Stimulated activated CD8-positive, alpha-beta memory T cell treated with anti-CD3 and anti-CD28 coated beads, Interleukin-12 subunit alpha, Interleukin-12 subunit beta, amount 100 ng/mL, for 1 hour (primary cell): ENCODE data around the gene ZNF189.
"Not testable (repeated sequence)": the region's sequence is repeated elsewhere in the genome, so short reads cannot be mapped to it uniquely, and the experiment has no call there.

ENCODE experiments used
- DNase-seq: peaks from one replicate; pipeline ENCODE4 v3.0.0-alpha.2; 2020; ENCODE audit warnings: low read depth

Gene ZNF189

DNA sequence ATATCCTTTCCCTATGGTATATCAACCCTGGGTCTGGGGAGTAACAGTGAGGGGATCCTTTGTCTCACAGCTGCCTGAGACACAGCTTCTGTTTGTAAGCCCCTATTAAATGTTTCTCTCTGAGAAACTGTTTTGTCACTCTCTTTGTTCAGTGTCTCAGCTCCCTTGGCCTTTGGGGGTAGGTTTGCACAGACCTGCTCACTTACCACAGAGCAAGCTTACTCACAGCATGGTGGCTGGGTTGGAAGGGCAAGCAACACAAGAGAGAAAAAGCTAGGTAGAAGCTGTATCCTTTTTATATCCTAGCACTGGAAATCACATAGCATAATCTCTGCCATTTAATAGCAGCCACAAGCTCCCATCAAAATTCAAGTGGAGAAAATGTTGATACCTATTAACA lies 18.4 kb upstream of the ZNF189 start:
- no peak for DNase-seq

DNA sequence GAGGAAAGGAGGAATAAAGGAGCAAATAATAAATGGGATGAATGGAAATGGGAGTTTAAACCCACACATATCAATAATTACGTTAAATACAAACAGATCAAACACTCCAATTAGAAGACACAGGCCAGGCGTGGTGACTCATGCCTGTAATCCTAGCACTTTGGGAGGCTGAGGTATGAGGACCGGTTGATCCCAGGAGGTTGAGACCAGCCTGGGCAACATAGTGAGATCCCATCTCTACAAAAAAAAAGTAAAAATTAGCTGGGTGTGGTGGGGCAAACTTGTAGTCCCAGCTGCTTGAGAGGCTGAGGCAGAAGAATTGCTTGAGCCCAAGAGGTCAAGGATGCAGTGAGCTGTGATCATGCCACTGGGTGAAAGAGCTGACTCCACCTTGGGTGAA lies 17.5 kb upstream of the ZNF189 start:
- DNase-seq = no peak

DNA sequence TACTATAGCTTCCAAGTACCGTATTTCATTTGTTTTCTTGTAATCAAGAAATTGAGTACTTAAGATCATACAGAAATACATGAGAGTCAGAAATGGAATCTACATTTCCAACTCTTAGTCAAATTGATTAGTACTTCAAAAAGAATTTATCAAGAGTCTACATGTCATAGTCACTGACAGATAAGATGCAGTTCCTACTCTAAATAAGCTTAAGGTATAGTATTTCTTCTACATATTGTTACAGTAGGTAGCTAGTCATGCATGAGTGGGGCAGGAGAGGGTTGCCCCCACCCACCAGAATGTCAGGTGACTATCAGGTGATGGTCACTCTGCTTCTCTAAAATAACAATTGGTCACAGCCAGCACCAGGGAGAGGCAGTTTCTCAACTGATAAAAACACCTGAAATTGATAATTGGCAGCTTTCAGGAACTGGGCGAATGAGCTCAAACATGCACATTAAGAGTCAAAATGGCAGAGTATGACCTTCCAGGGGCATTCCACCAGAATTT lies 16.8 kb upstream of the ZNF189 start:
- DNase-seq = no peak

DNA sequence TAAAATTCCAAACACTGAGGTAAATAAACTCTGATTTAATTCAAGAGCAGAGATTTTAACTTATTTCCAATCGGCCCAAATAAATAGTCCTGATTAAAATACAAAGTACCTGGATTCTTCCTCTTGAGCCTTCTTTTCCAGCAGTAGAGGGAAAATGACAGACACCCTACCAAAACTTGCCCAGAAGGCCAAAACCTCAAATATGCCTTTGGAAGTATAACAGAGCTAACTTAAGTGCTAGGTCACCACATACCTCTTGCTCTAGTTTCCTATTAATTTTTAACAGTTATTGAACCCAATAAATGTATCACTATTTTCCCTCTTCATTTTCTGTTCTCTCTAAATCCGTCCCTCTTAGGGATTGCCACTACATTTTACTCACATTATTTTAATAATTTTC lies 15.3 kb upstream of the ZNF189 start:
- DNase-seq = no peak

DNA sequence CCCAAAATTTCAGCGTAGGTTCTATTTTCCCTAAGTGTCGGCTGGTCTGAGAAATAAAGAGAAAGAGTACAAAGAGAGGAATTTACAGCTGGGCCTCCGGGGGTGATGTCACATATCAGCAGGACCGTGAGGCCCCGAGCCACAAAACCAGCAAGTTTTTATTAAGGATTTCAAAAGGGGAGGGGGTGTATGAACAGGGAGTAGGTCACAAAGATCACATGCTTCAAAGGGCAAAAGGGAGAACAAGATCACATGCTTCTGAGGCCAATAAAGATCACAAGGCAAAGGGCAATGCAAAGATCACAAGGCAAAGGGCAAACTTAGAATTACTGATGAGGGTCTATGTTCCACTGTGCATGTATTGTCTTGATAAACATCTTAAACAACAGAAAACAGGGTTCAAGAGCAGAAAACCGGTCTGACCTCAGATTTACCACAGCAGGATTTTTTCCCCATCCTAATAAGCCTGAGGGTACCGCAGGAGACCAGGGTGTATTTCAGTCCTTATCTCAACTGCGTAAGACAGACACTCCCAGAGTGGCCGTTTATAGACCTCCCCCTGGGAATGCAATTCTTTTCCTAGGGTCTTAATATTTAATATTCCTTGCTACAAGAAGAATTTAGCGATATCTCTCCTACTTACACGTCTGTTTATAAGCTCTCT lies 13.6 kb upstream of the ZNF189 start, which contains the start of gene BAAT:
TSS of gene BAAT (minus strand) at position 134 of the 664 bp plus-strand sequence. CDS start 13,602 bp downstream, outside the sequence.
- not testable (repeated sequence) for DNase-seq

DNA sequence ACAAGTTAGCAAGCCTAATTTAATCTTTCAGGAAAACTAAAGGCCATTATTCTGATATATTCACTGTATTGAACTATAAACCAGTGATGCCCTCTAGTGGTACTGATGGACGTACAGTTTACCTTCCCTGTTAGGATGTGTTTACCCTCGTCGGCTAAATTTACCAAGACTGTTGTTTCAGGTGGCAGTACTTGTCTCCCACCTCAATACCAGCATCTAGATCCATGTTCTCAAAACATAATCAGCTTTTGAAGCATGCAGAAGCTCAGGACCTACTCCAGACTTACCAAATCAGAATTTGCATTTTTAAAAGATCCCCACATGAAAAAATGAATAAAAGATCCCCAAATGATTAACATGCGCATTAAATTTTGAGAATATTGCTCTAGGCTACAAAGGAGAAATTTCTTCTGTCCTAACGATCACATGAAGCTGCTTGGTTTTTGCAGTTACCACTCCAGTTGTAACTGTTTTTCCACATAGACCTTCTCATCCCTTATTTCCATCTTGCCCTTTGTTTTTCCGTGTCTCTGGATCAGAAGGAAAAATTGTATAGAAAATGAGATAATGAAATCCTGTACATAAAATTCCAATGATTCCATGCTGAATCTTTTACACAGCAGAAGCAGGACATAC lies 10.7 kb upstream of the ZNF189 start:
- no peak for DNase-seq

DNA sequence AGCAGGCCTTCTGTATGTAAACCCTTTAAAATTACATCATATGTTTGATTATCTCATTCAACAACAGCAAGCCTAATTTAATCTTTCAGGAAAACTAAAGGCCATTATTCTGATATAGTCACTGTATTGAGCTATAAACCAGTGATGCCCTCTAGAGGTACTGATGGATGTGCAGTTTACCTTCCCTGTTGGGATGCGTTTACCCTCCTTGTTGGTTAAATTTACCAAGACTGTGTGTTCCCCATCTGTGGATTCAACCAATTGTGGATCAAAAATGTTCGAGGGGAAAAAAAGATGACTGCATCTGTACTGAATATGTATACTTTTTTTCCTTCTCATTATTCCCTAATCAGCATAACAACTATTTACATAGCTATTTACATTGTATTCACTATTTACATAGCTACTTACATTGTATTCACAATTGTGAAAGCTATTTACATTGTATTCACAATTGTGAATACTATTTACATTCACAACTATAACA lies 10.1 kb upstream of the ZNF189 start:
- no peak for DNase-seq

DNA sequence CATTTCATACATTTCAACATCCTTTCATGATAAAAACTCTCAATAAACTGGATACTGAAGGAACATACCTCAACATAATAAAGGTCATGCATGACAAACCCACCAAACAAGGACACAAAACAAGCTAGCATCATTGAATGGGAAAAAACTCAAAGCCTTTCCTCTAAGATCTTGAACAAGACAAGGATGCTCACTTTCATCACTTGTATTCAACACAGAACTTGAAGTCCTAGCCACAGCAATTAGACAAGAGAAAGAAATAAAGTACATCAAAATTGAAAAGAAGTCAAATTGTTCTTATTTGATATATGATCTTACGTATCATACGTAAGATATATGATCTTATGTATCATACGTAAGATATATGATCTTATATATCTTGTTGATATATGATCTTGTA lies 5.5 kb upstream of the ZNF189 start:
- no peak for DNase-seq

DNA sequence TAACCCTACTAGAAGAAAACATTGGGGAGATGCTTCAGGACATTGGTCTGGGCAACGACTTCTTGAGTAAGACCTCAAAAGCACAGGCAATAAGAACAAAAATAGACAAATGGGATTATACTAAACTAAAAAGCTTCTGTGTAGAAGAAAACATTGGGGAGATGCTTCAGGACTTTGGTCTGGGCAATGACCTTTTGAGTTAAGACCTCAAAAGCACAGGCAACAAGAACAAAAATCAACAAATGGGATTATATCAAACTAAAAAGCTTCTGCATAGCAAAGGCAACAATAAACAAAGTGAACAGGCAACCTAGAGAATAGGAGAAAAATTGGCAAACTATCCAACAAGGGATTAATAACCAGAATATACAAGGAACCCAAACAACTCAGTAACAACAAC lies 4.0 kb upstream of the ZNF189 start:
- no peak for DNase-seq

DNA sequence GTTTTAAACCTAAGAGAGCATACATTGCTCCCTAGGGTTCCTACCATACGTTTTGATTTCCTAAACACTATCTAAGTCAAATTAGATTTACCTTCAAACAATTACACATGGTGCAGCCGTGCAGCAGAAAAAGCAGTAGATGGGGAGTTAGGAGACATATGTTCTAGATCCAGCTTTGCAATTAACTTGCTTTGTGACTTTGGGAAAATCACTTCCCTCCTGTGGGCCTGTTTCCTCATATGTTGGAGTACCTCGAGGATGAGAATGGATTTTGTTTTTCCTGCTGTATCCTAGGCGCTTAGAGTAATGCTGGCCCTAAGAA lies 944 bp upstream of the ZNF189 start:
- no peak for DNase-seq

DNA sequence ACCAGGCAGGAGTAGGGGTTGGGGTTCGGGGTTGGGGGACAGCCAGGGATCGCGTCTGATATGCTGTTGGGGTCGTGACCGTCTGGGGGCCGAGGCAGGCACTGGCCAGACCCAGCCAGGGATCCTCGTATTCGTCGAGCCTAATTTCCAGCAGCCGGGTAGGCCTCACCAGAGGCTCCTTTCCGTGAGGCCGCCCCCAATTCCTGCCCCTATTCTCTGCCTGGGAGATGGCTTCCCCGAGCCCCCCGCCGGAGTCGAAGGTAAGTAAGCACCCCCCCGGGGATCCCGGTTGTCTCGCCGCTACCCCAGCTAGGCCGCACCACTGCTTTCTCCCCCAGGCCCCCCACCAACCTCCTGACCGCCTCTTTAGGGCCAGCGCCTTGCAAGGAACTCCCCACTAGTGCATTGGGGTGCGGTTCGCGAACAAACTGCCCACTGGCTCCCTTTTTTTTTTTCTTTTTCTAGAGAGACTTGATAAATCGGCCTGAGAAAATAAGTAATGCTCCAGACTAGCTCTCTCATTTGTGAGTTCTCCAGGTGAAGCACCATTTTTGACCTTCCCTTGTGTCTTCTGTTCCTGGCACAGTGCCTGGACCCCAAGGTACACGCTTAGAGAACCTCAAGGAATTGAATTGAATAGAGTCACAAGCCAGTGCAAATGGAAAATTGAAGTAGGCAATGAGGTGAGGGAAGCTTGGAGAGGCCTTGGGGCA lies 435 bp downstream of the ZNF189 start:
- DNase-seq = peak; percentile 3

DNA sequence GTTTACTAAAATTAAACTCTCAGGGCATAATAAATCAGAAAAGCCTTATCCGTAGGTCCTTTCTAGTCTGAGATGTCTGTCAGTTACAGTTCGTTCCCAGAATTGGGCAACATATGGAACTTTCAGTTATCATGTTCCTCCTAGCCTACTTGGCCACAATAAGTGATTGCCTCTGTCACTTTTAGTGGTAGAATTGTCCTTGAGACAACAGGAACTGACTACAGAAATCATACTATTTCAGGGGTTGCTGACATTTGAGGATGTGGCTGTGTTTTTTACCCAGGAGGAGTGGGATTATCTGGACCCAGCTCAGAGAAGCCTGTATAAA lies 956 bp downstream of the ZNF189 start:
- DNase-seq = no peak

DNA sequence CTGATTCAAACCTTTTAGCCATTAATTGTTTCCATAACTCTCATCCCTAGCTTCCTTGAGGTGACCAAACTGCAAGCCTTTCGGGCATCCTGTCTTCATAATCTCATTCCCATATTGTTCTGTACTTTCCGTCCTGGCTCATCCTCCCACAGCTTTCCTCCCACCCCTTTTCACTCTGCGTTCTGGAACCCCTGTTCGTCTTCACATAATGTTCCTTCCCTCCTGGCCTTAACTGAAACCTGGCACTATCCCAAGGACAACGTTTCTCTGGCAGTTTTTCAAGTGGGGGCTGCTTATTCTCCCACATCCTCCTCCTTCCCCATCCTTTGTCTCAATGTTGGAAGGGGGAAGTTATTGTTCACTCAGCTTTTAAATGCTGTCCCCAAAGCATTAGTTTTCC lies 1.5 kb downstream of the ZNF189 start:
- DNase-seq = no peak

DNA sequence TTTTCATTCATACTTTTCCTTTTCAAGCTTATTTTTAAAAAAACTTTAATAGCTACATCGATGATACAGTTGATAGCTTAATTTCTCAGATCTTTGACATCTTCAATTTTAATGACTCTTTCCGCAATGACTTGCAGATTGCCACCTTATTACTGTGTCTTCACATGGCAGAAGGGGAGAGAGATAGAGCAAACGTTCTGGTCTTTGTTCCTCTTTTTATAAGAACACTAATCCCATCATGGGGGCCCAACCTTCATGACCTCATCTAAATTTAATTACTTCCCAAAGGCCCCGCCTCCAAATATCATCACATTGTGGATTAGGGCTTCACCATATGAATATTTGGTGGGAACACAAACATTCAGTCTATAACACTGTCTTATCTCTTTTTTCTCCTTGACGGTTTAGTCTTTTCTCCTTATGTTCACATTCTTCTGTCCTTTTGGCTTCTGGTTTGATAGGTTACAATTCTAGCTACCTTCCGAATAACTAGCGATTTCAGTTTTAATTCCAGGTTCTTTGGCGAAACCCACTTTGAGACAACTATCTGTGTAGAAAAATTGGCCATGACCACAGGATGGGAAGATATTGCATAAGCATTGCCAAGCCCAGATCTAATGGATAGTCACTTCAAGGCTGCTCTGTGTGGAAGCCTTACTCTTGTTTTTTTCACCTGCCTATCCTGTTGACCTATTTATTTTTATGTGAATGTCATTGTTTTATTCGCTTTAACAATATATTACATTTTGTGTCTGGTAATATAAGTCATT lies 5.0 kb downstream of the ZNF189 start:
- DNase-seq = no peak

DNA sequence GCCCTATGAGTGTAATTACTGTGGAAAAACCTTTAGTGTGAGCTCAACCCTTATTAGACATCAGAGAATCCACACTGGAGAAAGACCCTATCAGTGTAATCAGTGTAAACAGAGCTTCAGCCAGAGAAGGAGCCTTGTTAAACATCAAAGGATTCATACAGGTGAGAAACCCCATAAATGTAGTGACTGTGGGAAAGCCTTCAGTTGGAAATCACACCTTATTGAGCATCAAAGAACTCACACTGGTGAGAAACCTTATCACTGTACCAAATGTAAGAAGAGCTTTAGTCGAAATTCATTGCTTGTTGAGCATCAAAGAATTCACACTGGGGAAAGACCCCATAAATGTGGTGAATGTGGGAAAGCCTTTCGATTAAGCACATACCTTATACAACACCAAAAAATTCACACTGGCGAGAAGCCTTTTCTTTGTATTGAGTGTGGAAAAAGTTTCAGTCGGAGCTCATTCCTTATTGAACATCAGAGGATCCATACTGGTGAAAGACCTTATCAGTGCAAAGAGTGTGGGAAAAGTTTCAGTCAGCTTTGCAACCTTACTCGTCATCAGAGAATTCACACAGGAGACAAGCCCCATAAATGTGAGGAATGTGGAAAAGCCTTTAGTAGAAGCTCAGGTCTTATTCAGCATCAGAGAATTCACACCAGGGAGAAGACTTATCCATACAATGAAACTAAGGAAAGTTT lies 9.9 kb downstream of the ZNF189 start:
- DNase-seq = no peak

DNA sequence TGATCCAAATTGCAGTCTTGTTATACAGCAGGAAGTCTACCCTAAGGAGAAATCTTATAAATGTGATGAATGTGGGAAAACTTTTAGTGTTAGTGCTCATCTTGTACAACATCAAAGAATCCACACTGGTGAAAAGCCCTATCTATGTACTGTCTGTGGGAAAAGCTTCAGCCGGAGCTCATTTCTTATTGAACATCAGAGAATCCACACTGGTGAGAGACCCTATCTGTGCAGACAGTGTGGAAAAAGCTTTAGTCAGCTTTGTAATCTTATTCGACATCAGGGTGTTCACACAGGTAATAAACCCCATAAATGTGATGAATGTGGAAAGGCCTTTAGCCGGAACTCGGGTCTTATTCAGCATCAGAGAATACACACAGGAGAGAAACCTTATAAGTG lies 10.4 kb downstream of the ZNF189 start:
- DNase-seq = no peak

DNA sequence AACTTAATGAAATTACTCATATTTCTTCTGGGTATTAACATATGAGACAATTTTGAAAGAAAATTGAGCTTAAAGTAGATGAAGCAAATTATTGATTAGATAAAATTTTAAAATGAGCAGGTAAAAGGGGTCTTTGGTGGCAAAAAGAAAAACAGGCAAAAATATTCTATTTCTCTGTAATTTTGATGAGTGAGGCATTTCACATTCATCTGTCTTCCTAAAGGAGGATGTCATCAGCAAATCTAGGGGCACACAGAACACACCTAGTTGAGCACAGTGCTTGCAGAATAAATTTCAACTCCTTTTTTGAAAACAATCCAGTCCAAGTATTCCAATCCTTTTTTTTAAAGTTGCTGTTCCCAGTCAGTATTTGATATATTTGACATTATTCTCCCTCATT lies 16.2 kb downstream of the ZNF189 start:
- DNase-seq = no peak

DNA sequence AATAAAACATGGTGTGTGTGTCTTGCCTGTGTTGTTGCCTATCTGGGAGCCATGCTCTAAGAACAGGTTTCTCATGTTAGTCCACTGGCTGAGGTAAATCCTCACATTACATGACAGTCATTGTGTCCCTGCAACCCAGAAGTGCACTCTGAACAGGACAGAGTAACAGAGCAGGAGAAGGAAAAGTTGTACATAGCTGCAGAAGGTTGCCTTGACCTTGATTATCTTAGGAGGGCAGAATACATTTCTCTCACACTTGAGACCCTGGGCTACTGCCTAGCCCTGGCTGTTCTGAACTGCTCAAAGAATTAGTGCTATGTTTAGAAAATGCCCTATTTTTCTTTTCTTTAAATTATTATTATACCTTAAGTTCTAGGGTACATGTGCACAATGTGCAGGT lies 16.9 kb downstream of the ZNF189 start:
- DNase-seq = no peak

DNA sequence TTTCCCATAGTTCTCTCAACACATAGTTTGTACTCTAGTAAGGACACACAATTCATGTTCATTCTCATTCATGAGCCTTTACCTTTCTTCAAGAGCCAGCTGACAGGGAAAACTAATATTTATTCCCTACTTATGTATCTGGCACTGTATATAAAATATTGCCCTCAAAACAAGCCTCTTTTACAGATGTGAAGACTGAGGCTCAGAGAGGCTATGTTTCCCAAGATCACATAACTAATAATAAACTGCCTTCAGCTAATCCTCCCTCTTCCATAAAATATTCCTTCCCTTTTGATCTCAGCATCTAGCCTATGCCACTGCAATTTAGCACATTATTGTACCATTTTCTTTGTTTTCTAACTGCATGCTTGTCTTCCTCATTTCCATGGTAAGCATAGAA lies 18.7 kb downstream of the ZNF189 start:
- no peak for DNase-seq

DNA sequence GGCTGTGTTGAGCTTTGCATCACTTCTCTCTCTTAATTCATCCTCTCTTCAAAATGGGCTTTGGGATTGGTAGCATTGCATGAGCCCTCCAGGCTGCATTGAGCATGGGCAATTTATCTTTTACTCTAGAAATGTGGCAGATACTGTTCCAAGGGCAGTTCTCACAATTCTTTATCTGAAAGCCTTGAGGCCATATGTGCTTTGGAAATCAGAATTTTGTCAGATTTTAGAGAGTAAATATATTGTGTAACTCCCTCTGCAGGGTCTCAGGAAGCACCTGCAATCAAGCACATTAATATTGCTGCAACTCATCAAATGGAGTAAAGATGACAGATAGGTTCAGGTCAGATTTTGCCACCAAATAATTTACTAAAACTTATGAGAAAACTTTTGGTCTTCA lies 19.3 kb downstream of the ZNF189 start:
- DNase-seq = no peak

DNA sequence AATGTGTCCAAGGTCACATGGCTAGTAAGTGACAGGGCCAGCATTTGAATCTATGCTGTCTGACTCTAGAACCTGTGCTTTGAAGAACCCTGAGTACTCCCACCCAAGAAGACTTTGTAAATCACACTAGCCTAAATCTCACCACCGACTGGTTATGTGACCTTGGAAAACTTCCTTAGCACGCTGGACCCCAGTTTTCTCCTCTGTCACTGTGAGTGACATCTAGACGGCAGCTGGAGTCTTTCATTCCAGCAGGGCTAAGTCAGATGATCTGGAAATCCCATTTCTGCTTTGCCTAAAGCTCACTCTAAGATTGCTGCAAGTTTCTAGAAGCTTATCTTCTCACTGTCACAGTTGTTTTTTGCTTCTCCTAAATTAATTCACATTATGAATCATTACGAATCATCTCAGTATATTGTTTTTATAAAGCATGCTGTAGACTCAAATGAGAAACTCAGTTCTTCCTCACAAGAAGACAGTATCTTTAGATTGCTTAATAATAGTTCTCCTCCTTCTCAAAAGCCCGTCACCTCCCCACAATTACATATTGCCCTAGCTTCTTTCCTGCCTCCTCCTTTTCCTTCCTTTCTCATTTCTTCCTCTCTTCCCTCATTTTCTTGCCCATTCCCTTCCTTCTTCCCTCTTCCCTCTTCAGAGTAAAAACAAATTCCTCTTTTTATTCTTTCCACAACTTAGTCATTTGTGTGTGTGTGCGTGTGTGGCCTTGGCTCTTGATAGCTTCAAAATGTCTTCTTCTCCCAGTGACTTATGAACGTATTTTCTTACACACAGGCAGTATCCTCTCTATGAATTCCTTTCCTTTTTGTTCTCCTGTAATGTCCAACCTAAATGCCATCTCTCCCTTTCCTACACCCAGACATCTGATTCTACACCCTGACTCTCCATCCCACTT lies 20.1 kb downstream of the ZNF189 start:
- DNase-seq = no peak
